ENCODE data around the gene PTPRH.
"Not testable (repeated sequence)": the region's sequence is repeated elsewhere in the genome, so short reads cannot be mapped to it uniquely, and the experiment has no call there.

The PTPRH gene

GRCh38 chr19:55225415-55225958 lies 16.2 kb upstream of the PTPRH start:
- DNase-seq: no peak
- TF ChIP-seq, protein P1, sequence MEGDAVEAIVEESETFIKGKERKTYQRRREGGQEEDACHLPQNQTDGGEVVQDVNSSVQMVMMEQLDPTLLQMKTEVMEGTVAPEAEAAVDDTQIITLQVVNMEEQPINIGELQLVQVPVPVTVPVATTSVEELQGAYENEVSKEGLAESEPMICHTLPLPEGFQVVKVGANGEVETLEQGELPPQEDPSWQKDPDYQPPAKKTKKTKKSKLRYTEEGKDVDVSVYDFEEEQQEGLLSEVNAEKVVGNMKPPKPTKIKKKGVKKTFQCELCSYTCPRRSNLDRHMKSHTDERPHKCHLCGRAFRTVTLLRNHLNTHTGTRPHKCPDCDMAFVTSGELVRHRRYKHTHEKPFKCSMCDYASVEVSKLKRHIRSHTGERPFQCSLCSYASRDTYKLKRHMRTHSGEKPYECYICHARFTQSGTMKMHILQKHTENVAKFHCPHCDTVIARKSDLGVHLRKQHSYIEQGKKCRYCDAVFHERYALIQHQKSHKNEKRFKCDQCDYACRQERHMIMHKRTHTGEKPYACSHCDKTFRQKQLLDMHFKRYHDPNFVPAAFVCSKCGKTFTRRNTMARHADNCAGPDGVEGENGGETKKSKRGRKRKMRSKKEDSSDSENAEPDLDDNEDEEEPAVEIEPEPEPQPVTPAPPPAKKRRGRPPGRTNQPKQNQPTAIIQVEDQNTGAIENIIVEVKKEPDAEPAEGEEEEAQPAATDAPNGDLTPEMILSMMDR (IDR thresholded peaks at IDR 0.05): no peak
- peaks cover 5% of the 10 kb centered on the region for H3K27me3 Mint-ChIP-seq (ENCODE audit: low read depth, poor library complexity)
- no peaks in the 10 kb centered on the region for H3K4me1 Mint-ChIP-seq
- peak overlapping the region; percentile 61 for H3K27ac Mint-ChIP-seq
- H3K9me3 Mint-ChIP-seq: peaks cover 5% of the 10 kb centered on the region
- H3K36me3 Mint-ChIP-seq (ENCODE audit: low read depth): peaks cover 24% of the 10 kb centered on the region
- H3K4me3 Mint-ChIP-seq: no peak overlapping the region

DNA sequence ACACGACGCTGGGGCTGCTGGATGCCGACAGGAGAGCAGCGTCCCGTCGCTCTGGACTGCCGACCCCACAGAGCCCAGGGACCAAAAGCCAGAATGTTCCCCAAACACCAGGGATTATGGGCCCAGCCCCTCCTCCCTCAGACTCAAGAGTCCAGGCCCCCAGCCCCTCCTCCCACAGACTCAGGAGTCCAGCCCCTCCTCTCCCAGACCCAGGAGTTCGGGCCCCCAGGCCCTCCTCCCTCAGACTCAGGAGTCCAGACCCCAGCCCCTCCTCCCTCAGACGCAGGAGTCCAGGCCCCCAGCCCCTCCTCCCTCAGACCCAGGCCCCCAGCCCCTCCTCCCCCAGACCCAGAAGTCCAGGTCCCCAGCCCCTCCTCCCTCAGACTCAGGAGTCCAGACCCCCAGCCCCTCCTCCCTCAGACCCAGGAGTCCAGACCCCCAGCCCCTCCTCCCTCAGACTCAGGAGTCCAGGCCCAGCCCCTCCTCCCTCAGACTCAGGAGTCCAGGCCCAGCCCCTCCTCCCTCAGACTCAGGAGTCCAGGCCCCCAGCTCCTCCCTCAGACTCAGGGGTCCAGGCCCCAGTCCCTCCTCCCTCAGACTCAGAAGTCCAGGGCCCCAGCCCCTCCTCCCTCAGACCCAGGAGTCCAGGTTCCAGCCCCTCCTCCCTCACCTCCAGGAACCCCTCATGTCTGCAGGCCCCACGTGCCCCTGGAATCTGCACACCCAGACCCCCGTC lies 15.5 kb upstream of the PTPRH start:
- Mint-ChIP-seq H3K9me3 (peaks cover 11% of the 10 kb centered on the region), H3K36me3 (ENCODE audit: low read depth) (peaks cover 30% of the 10 kb centered on the region)
- H3K27me3 Mint-ChIP-seq (ENCODE audit: low read depth, poor library complexity); H3K4me1 Mint-ChIP-seq; H3K4me3 Mint-ChIP-seq; DNase-seq; H3K27ac Mint-ChIP-seq: not testable (repeated sequence)

DNA sequence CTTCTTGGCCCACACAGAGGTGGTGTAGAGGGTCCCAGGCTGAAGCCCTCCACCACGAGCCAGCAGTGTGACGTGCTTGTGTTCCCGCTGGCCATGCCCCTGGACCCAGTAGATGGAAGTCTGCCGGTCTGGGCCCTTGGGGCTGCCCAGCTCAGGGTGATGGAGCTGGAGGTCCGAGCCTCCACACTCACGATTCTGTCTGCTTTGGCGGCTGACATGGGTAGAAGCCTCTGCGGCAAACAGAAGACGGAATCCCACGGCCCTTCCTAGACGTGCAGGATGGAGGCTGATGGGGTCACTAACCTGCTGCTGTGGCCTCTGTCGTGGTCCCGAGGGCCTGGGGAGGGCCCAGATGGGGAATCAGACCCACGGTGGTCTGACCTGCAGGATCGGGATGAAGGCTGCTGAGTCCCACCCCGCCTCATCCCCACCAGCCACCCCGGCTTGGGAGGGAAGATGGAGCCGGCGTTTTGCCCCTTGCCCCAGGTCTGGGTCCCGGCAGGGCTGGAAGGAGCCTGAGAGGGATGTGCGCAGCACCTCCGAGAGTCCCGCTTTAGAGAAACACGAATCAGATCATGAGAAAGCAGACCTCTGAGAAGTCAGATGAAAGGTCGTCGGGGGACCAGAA lies 14.9 kb upstream of the PTPRH start:
- Mint-ChIP-seq H3K36me3 (ENCODE audit: low read depth) (peaks cover 28% of the 10 kb centered on the region), H3K9me3 (peaks cover 12% of the 10 kb centered on the region), H3K27ac (no peak overlapping the region), H3K4me3 (no peak overlapping the region), H3K4me1 (no peaks in the 10 kb centered on the region), H3K27me3 (ENCODE audit: low read depth, poor library complexity) (peaks cover 5% of the 10 kb centered on the region)
- DNase-seq: no peak
- TF ChIP-seq, protein P1 (IDR thresholded peaks at IDR 0.05): no peak

DNA sequence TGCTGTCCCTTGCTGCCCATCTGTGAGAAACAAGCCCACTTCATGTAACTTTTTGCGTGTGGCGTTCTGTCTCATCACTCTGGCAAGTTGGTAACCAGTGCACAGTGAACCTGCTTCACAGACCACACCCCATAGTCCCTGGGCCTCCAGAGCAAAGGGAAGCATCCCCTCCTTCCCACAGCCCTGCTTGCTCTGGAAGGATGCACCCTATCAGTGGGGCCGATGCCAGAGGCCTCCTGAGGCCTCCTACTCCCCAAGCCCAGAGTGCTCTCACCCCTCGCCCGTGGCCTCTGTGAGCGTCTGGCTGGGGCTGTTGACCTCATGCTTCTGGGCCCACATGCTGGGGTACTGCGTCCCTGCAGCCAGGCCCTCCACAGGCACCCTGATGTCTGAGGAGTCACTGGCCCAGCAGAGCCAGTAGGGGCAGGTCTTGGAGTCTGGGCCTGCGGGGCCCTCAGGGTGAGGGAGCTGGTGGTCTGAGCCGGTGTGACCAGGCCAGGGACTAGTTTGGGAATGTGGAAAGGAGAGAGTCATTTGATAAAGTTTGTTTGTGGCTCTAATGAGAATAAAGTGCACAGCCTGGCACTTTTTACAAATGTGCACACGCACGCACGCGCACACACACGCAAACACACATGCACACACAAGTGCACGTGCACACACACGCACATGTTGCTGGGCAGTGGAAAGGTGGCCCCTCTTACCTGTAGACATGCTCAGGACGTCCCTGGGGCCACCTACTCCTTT lies 14.2 kb upstream of the PTPRH start:
- Mint-ChIP-seq H3K27me3 (ENCODE audit: low read depth, poor library complexity) (peaks cover 5% of the 10 kb centered on the region), H3K4me3 (no peak overlapping the region), H3K27ac (no peak overlapping the region), H3K4me1 (no peaks in the 10 kb centered on the region), H3K36me3 (ENCODE audit: low read depth) (peaks cover 26% of the 10 kb centered on the region), H3K9me3 (peaks cover 12% of the 10 kb centered on the region)
- no peak for DNase-seq
- TF ChIP-seq, protein P1 (IDR thresholded peaks at IDR 0.05): no peak

DNA sequence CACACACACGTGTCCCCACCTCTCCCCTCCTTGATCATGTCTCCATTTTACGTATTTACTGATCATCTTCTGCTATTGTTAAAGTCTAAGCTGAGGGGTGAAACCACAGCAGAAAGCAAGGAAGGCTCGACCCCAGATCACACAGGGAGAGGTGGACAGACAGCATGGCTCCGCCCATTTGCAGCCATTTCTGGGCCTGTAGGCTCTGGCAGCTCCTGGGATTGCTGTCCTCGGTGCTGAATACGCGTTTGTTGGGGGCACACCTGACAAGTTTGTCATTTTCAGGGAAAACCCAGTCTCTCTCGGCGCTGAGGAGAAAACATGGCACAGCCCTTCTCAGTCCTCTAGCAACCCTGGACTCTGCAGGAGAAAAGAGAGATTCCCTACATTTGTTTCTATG lies 11.2 kb upstream of the PTPRH start:
- H3K27me3 Mint-ChIP-seq (ENCODE audit: low read depth, poor library complexity): peaks cover 10% of the 10 kb centered on the region
- DNase-seq: peak; percentile 55
- peaks cover 11% of the 10 kb centered on the region for H3K4me1 Mint-ChIP-seq
- H3K27ac Mint-ChIP-seq: no peak overlapping the region
- H3K4me3 Mint-ChIP-seq: no peak overlapping the region
- peaks cover 18% of the 10 kb centered on the region for H3K36me3 Mint-ChIP-seq (ENCODE audit: low read depth)
- TF ChIP-seq, protein P1 (IDR thresholded peaks at IDR 0.05): no peak
- peaks cover 27% of the 10 kb centered on the region for H3K9me3 Mint-ChIP-seq
